ENCODE results near the gene ARF1. TPM values are rescaled to one million over a fixed set of nuclear protein-coding genes. Genes with fewer than 3 reads are reported as not detected.

ARF1 gene
- total and polyA plus RNA-seq, 2 of the 13 experiments (the other 11 are each of a cell fraction or from before 2014, with no cell fraction given): 186 to 327 TPM

GRCh38 chr1:228070173-228070572, 12.3 kb upstream of the ARF1 start:
- Histone ChIP-seq H3K4me1 (ENCODE audit: insufficient read depth, low read length) (no peaks in the 10 kb centered on the region), H3K9ac (ENCODE audit: insufficient read depth, low read depth, low read length) (no peak overlapping the region), H3K9me3 (ENCODE audit: low read length) (no peaks in the 10 kb centered on the region), H3K4me3 (replicated peaks in 1 of 3; ENCODE audit: insufficient read depth in 1 of 3, low read depth in 2 of 3, low read length in 3 of 3) (no peak overlapping the region), H2AFZ (ENCODE audit: low read length) (no peak overlapping the region), H3K4me2 (ENCODE audit: low read depth, low read length) (no peak overlapping the region), H3K27me3 (ENCODE audit: control insufficient read depth in 1 of 2, insufficient read depth in 2 of 2, low read length in 2 of 2) (peaks cover 9 to 22% of the 10 kb centered on the region in 2 experiments; a peak in 4 of 5 replicates), H3K36me3 (replicated peaks in 1 of 2; ENCODE audit: control insufficient read depth in 1 of 2, insufficient read depth in 2 of 2, low read length in 2 of 2) (no peaks in the 10 kb centered on the region), H3K79me2 (ENCODE audit: insufficient read depth, low read length) (no peaks in the 10 kb centered on the region), H4K20me1 (ENCODE audit: insufficient read depth, low read length) (no peaks in the 10 kb centered on the region), H3K27ac (ENCODE audit: extremely low read length, insufficient read depth, low read length) (no peak overlapping the region)
- no TSS peak for BruUV-seq (replicated peaks)
- WGBS (ENCODE audit: low lambda C conversion rate): 24% methylated on average over 2 of the region's 2 CpGs
- ATAC-seq (no peak), FAIRE-seq (no peak), DNase-seq (ENCODE audit: low spot score) (no peak)
- intact Hi-C loops (cut with micrococcal nuclease; ENCODE audit: unreplicated experiment): no loop called here
- ChIA-PET CTCF (ENCODE audit: low intra/inter-chr PET ratio, low total read pairs) (no interaction called here), POLR2A (no interaction called here)
- TF ChIP-seq ZNF264 (CRISPR knock-in tag; IDR thresholded peaks at IDR 0.05): no peak
- TF ChIP-seq, protein P1, sequence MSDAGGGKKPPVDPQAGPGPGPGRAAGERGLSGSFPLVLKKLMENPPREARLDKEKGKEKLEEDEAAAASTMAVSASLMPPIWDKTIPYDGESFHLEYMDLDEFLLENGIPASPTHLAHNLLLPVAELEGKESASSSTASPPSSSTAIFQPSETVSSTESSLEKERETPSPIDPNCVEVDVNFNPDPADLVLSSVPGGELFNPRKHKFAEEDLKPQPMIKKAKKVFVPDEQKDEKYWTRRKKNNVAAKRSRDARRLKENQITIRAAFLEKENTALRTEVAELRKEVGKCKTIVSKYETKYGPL (CRISPR knock-in tag; IDR thresholded peaks at IDR 0.05): no peak
- TF ChIP-seq ZNF879 (CRISPR knock-in tag; IDR thresholded peaks at IDR 0.05): no peak
- TF ChIP-seq CHCHD3 (CRISPR knock-in tag; IDR thresholded peaks at IDR 0.05): no peak
- no peak for TF ChIP-seq CREB1 (IDR thresholded peaks at IDR 0.05)
- no peak for TF ChIP-seq CREB1 (CRISPR knock-in tag; IDR thresholded peaks at IDR 0.05)
- TF ChIP-seq DR1 (CRISPR knock-in tag; IDR thresholded peaks at IDR 0.05): no peak
- TF ChIP-seq RCOR2 (CRISPR knock-in tag; IDR thresholded peaks at IDR 0.05): no peak
- in situ Hi-C loops (cut with HindIII; ENCODE audit: extremely low pct_ligation_motif_present, low pct_unique_long_range_greater_than_20kb): no loop called here

GRCh38 chr1:228070851-228071250, 11.7 kb upstream of the ARF1 start:
- BruUV-seq (replicated peaks): no TSS peak
- H2AFZ ChIP-seq (ENCODE audit: low read length): no peak overlapping the region
- no peaks in the 10 kb centered on the region for H3K9me3 ChIP-seq (ENCODE audit: low read length)
- no peak overlapping the region for H3K4me2 ChIP-seq (ENCODE audit: low read depth, low read length)
- no peak overlapping the region for H3K9ac ChIP-seq (ENCODE audit: insufficient read depth, low read depth, low read length)
- in situ Hi-C loops (cut with HindIII; ENCODE audit: extremely low pct_ligation_motif_present, low pct_unique_long_range_greater_than_20kb): no loop called here
- H3K27ac ChIP-seq (ENCODE audit: extremely low read length, insufficient read depth, low read length): no peak overlapping the region
- H3K36me3 ChIP-seq (replicated peaks in 1 of 2; ENCODE audit: control insufficient read depth in 1 of 2, insufficient read depth in 2 of 2, low read length in 2 of 2): no peaks in the 10 kb centered on the region
- FAIRE-seq (no peak), ATAC-seq (no peak), DNase-seq (ENCODE audit: low spot score) (no peak)
- POLR2A ChIA-PET: no interaction called here
- H4K20me1 ChIP-seq (ENCODE audit: insufficient read depth, low read length): no peaks in the 10 kb centered on the region
- H3K79me2 ChIP-seq (ENCODE audit: insufficient read depth, low read length): no peaks in the 10 kb centered on the region
- H3K27me3 ChIP-seq (ENCODE audit: control insufficient read depth in 1 of 2, insufficient read depth in 2 of 2, low read length in 2 of 2): peaks cover 10 to 23% of the 10 kb centered on the region in 2 experiments; a peak in 4 of 5 replicates
- 42% methylated on average over 3 of the region's 3 CpGs for WGBS (ENCODE audit: low lambda C conversion rate)
- no peak overlapping the region for H3K4me3 ChIP-seq (replicated peaks in 1 of 3; ENCODE audit: insufficient read depth in 1 of 3, low read depth in 2 of 3, low read length in 3 of 3)
- CTCF ChIA-PET (ENCODE audit: low intra/inter-chr PET ratio, low total read pairs): no interaction called here
- H3K4me1 ChIP-seq (ENCODE audit: insufficient read depth, low read length): no peaks in the 10 kb centered on the region
- intact Hi-C loops (cut with micrococcal nuclease; ENCODE audit: unreplicated experiment): no loop called here
- TF ChIP-seq HNRNPK (IDR thresholded peaks at IDR 0.05; ENCODE audit: low read depth, low read length, poor library complexity, severe bottlenecking) (no peak), POGZ (CRISPR knock-in tag; IDR thresholded peaks at IDR 0.05) (no peak), CREB1 (IDR thresholded peaks at IDR 0.05) (no peak), CREB1 (CRISPR knock-in tag; IDR thresholded peaks at IDR 0.05) (no peak)
- TF ChIP-seq, protein P2, sequence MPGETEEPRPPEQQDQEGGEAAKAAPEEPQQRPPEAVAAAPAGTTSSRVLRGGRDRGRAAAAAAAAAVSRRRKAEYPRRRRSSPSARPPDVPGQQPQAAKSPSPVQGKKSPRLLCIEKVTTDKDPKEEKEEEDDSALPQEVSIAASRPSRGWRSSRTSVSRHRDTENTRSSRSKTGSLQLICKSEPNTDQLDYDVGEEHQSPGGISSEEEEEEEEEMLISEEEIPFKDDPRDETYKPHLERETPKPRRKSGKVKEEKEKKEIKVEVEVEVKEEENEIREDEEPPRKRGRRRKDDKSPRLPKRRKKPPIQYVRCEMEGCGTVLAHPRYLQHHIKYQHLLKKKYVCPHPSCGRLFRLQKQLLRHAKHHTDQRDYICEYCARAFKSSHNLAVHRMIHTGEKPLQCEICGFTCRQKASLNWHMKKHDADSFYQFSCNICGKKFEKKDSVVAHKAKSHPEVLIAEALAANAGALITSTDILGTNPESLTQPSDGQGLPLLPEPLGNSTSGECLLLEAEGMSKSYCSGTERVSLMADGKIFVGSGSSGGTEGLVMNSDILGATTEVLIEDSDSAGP (CRISPR knock-in tag; IDR thresholded peaks at IDR 0.05; ENCODE audit: borderline replicate concordance): no peak
- TF ChIP-seq, protein P3, sequence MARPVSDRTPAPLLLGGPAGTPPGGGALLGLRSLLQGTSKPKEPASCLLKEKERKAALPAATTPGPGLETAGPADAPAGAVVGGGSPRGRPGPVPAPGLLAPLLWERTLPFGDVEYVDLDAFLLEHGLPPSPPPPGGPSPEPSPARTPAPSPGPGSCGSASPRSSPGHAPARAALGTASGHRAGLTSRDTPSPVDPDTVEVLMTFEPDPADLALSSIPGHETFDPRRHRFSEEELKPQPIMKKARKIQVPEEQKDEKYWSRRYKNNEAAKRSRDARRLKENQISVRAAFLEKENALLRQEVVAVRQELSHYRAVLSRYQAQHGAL (CRISPR knock-in tag; IDR thresholded peaks at IDR 0.05; ENCODE audit: not compliant biosample characterization): no peak
- TF ChIP-seq, protein P4, sequence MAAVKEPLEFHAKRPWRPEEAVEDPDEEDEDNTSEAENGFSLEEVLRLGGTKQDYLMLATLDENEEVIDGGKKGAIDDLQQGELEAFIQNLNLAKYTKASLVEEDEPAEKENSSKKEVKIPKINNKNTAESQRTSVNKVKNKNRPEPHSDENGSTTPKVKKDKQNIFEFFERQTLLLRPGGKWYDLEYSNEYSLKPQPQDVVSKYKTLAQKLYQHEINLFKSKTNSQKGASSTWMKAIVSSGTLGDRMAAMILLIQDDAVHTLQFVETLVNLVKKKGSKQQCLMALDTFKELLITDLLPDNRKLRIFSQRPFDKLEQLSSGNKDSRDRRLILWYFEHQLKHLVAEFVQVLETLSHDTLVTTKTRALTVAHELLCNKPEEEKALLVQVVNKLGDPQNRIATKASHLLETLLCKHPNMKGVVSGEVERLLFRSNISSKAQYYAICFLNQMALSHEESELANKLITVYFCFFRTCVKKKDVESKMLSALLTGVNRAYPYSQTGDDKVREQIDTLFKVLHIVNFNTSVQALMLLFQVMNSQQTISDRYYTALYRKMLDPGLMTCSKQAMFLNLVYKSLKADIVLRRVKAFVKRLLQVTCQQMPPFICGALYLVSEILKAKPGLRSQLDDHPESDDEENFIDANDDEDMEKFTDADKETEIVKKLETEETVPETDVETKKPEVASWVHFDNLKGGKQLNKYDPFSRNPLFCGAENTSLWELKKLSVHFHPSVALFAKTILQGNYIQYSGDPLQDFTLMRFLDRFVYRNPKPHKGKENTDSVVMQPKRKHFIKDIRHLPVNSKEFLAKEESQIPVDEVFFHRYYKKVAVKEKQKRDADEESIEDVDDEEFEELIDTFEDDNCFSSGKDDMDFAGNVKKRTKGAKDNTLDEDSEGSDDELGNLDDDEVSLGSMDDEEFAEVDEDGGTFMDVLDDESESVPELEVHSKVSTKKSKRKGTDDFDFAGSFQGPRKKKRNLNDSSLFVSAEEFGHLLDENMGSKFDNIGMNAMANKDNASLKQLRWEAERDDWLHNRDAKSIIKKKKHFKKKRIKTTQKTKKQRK (IDR thresholded peaks at IDR 0.05; ENCODE audit: low read length): no peak
